ENCODE measurements around the gene SYNE1. TPM values are rescaled to one million over a fixed set of nuclear protein-coding genes. Genes with fewer than 3 reads are reported as not detected.
A peak's percentile ranks its signal among the peaks of the same experiment; 100 is the strongest.
"Not testable (repeated sequence)": the region's sequence is repeated elsewhere in the genome, so short reads cannot be mapped to it uniquely, and the experiment has no call there.

SYNE1 gene
- total RNA-seq, 1 experiment from 2014 or later, result 27.3 TPM

GRCh38 chr6:152642578-152643375 lies 5.6 kb upstream of the SYNE1 start:
- H3K4me3 ChIP-seq, result no peak overlapping the region
- no peak overlapping the region for H3K27ac ChIP-seq
- H3K9me3 ChIP-seq (replicated peaks), result no peaks in the 10 kb centered on the region
- H3K4me1 ChIP-seq, result no peaks in the 10 kb centered on the region
- peak in 1 of 2 experiments; percentile 36 for DNase-seq
- no peaks in the 10 kb centered on the region for H3K36me3 ChIP-seq
- no peaks in the 10 kb centered on the region for H3K27me3 ChIP-seq

- H3K4me1 ChIP-seq, result no peaks in the 10 kb centered on the region
- peak in 1 of 2 experiments; percentile 7 for DNase-seq
- H3K36me3 ChIP-seq, result no peaks in the 10 kb centered on the region
- H3K27ac ChIP-seq, result no peak overlapping the region
- H3K27me3 ChIP-seq, result 0 out of 2 replicates have a peak, but pooled peaks cover 4% of the 10 kb centered on the region
- no peaks in the 10 kb centered on the region for H3K9me3 ChIP-seq (replicated peaks)
- peak overlapping the region; percentile 49 for H3K4me3 ChIP-seq
These were observed 410 bp downstream of the SYNE1 start for GRCh38 chr6:152636609-152637295.

GRCh38 chr6:152636021-152636608 lies 1.0 kb downstream of the SYNE1 start:
- DNase-seq, result no peak
- no peaks in the 10 kb centered on the region for H3K36me3 ChIP-seq
- no peak overlapping the region for H3K27ac ChIP-seq
- 0 out of 2 replicates have a peak, but pooled peaks cover 4% of the 10 kb centered on the region for H3K27me3 ChIP-seq
- H3K4me1 ChIP-seq, result no peaks in the 10 kb centered on the region
- H3K9me3 ChIP-seq (replicated peaks), result no peaks in the 10 kb centered on the region
- H3K4me3 ChIP-seq, result peak overlapping the region; percentile 49; the same call in 1 of the 2 replicates

GRCh38 chr6:152634773-152635172 lies 2.4 kb downstream of the SYNE1 start:
- Histone ChIP-seq H3K27ac (no peak overlapping the region), H3K9me3 (replicated peaks) (no peaks in the 10 kb centered on the region), H3K4me3 (no peak overlapping the region), H3K36me3 (no peaks in the 10 kb centered on the region), H3K4me1 (no peaks in the 10 kb centered on the region), H3K27me3 (0 out of 2 replicates have a peak, but pooled peaks cover 4% of the 10 kb centered on the region)
- no peak for DNase-seq

- DNase-seq, result no peak
- H3K4me3 ChIP-seq, result no peak overlapping the region
- H3K36me3 ChIP-seq, result no peaks in the 10 kb centered on the region
- H3K27me3 ChIP-seq, result 0 out of 2 replicates have a peak, but pooled peaks cover 4% of the 10 kb centered on the region
- H3K9me3 ChIP-seq (replicated peaks), result no peaks in the 10 kb centered on the region
- H3K4me1 ChIP-seq, result no peaks in the 10 kb centered on the region
- no peak overlapping the region for H3K27ac ChIP-seq
These were observed 4.9 kb downstream of the SYNE1 start for GRCh38 chr6:152632121-152632782.

GRCh38 chr6:152631376-152631775 lies 5.8 kb downstream of the SYNE1 start:
- H3K36me3 ChIP-seq, result no peaks in the 10 kb centered on the region
- no peak overlapping the region for H3K4me3 ChIP-seq
- H3K27ac ChIP-seq, result no peak overlapping the region
- no peak for DNase-seq
- H3K9me3 ChIP-seq (replicated peaks), result no peaks in the 10 kb centered on the region
- no peaks in the 10 kb centered on the region for H3K4me1 ChIP-seq
- H3K27me3 ChIP-seq, result 0 out of 2 replicates have a peak, but pooled peaks cover 4% of the 10 kb centered on the region

- no peak for DNase-seq
- Histone ChIP-seq H3K9me3 (replicated peaks) (no peaks in the 10 kb centered on the region), H3K36me3 (no peaks in the 10 kb centered on the region)
These were observed 6.3 kb downstream of the SYNE1 start for GRCh38 chr6:152630832-152631231.

GRCh38 chr6:152625213-152625612 lies 11.9 kb downstream of the SYNE1 start:
- Histone ChIP-seq H3K27me3 (no peaks in the 10 kb centered on the region), H3K9me3 (replicated peaks) (no peaks in the 10 kb centered on the region), H3K4me1 (no peaks in the 10 kb centered on the region), H3K4me3 (no peak overlapping the region), H3K36me3 (no peaks in the 10 kb centered on the region), H3K27ac (no peak overlapping the region)
- DNase-seq, result no peak

More at GRCh38 chr6:152630832-152631231, 6.3 kb downstream of the SYNE1 start:
- H3K4me3 ChIP-seq, result no peak overlapping the region
- no peaks in the 10 kb centered on the region for H3K4me1 ChIP-seq
- H3K27ac ChIP-seq, result no peak overlapping the region
- 0 out of 2 replicates have a peak, but pooled peaks cover 3% of the 10 kb centered on the region for H3K27me3 ChIP-seq

- not testable (repeated sequence) for H3K4me1 ChIP-seq; H3K4me3 ChIP-seq; H3K27me3 ChIP-seq; DNase-seq; H3K27ac ChIP-seq; H3K36me3 ChIP-seq; H3K9me3 ChIP-seq (replicated peaks)
These were observed 22.4 kb downstream of the SYNE1 start for GRCh38 chr6:152614776-152615175.

GRCh38 chr6:152609125-152609670 lies 28.0 kb downstream of the SYNE1 start:
- H3K9me3 ChIP-seq (replicated peaks), result no peaks in the 10 kb centered on the region
- H3K4me3 ChIP-seq, result no peak overlapping the region
- H3K27ac ChIP-seq, result no peak overlapping the region
- DNase-seq, result no peak
- no peaks in the 10 kb centered on the region for H3K4me1 ChIP-seq
- no peaks in the 10 kb centered on the region for H3K36me3 ChIP-seq
- H3K27me3 ChIP-seq, result no peaks in the 10 kb centered on the region

- H3K4me3 ChIP-seq, result no peak overlapping the region
- no peaks in the 10 kb centered on the region for H3K36me3 ChIP-seq
- no peak for DNase-seq
- H3K9me3 ChIP-seq (replicated peaks), result no peaks in the 10 kb centered on the region
- no peak overlapping the region for H3K27ac ChIP-seq
- H3K27me3 ChIP-seq, result no peaks in the 10 kb centered on the region
- no peaks in the 10 kb centered on the region for H3K4me1 ChIP-seq
These were observed 31.2 kb downstream of the SYNE1 start for GRCh38 chr6:152605941-152606340.

GRCh38 chr6:152605342-152605741 lies 31.8 kb downstream of the SYNE1 start:
- no peaks in the 10 kb centered on the region for H3K9me3 ChIP-seq (replicated peaks)
- no peak overlapping the region for H3K4me3 ChIP-seq
- H3K36me3 ChIP-seq, result no peaks in the 10 kb centered on the region
- no peaks in the 10 kb centered on the region for H3K27me3 ChIP-seq
- no peaks in the 10 kb centered on the region for H3K4me1 ChIP-seq
- no peak overlapping the region for H3K27ac ChIP-seq
- no peak for DNase-seq

- Histone ChIP-seq H3K4me3 (no peak overlapping the region), H3K9me3 (replicated peaks) (no peaks in the 10 kb centered on the region), H3K36me3 (no peaks in the 10 kb centered on the region), H3K27me3 (no peaks in the 10 kb centered on the region), H3K27ac (no peak overlapping the region), H3K4me1 (no peaks in the 10 kb centered on the region)
- no peak for DNase-seq
These were observed 33.3 kb downstream of the SYNE1 start for GRCh38 chr6:152603911-152604310.

- Histone ChIP-seq H3K36me3 (no peaks in the 10 kb centered on the region), H3K4me1 (no peaks in the 10 kb centered on the region), H3K27me3 (no peaks in the 10 kb centered on the region), H3K27ac (no peak overlapping the region), H3K4me3 (no peak overlapping the region), H3K9me3 (replicated peaks) (no peaks in the 10 kb centered on the region)
- DNase-seq, result no peak
These were observed 37.1 kb downstream of the SYNE1 start for GRCh38 chr6:152600022-152600421.

All from SJCRH30 (cell line).